Measurements from ENCODE around the gene SDS. TPM values are rescaled to one million over a fixed set of nuclear protein-coding genes. Genes with fewer than 3 reads are reported as not detected.

Gene SDS
- total and polyA plus RNA-seq, 2 experiments from 2014 or later: 0.57 TPM; not detected in 1

GRCh38 chr12:113391145-113391544 lies 12.5 kb downstream of the SDS start (continued):
- no peak for TF ChIP-seq ZNF462 (CRISPR knock-in tag; IDR thresholded peaks at IDR 0.05)
- no peak for TF ChIP-seq JUNB (IDR thresholded peaks at IDR 0.05; ENCODE audit: unreplicated experiment)
- no peak for TF ChIP-seq NANOG (IDR thresholded peaks at IDR 0.05; ENCODE audit: borderline replicate concordance)
- no peak for TF ChIP-seq REST (IDR thresholded peaks at IDR 0.05; ENCODE audit: unreplicated experiment)
- TF ChIP-seq CREB1 (CRISPR knock-in tag; IDR thresholded peaks at IDR 0.05; ENCODE audit: low read depth): no peak

Measured in GM23338 (cell line).